ENCODE results near the gene MRPL17. TPM values are rescaled to one million over a fixed set of nuclear protein-coding genes. Genes with fewer than 3 reads are reported as not detected.

Gene MRPL17
- total and polyA plus RNA-seq, 10 of the 15 experiments (the other 5 are each of a cell fraction or from before 2014, with no cell fraction given): 60.3 to 171 (median 94.8) TPM

DNA sequence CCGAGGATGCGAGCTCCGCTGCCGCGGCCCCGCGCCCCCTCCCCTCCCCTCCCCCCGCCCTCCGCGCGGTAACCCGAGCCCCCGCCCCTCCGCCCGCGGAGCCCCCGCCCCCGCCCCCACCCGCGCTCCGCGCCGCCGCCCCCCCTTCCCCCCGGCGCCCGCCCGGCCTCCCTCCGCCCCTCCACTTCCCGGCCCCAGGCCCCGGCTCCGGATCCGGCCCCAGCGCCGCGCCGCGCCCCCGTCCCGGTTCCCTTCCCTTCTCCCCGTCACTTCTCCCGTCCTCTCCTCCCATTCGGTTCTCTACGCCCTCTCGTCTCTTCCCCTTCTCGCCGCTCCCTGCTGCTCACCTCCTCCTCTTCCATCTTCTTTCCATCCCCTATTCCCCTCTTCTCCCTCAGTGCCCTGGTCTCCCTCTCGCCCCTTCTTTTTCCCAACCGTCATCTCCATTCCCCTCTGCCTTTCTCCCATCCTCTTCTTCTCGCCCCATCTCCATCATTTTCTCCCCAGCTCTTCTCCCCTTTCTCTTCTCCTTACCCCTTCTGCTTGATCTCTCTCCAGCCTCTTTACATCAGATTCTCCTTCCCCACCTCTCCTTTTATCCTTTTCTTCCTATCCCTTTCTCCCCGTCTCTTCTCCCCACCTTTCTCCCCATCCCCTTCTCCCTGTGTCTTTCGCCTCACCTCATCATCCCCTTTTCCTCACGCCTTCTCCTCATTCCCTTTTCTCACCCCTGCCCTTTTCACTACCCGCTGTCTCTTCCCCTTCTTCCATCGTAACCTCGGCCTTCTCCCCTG lies 27.2 kb downstream of the MRPL17 start, which contains the start of gene DCHS1:
Gene DCHS1 (minus strand): TSS at position 20 of the 794 bp plus-strand sequence. CDS start 14,196 bp downstream, outside the sequence.
- no TSS peak for BruUV-seq (replicated peaks)
- peaks cover 4% of the 10 kb centered on the region in 2 experiments for H3K27me3 ChIP-seq (replicated peaks in 1 of 2; ENCODE audit: control insufficient read depth in 2 of 2, insufficient read depth in 2 of 2, low read length in 1 of 2)
- H3K9ac ChIP-seq (ENCODE audit: control insufficient read depth, insufficient read depth, low read length): no peak within 1 kb of the TSS
- no peaks in the 10 kb centered on the region for H3K36me3 ChIP-seq (ENCODE audit: control insufficient read depth in 2 of 2, insufficient read depth in 2 of 2, low read length in 1 of 2)
- H3K79me2 ChIP-seq (ENCODE audit: control insufficient read depth, insufficient read depth, low read length): no peaks in the 10 kb centered on the region
- no peak within 1 kb of the TSS for H3K4me3 ChIP-seq
- no peak for DNase-seq (ENCODE audit: low read depth, low spot score)
- H3K27ac ChIP-seq (ENCODE audit: control insufficient read depth, insufficient read depth): no peak within 1 kb of the TSS
- ChIA-PET POLR2A (no interaction called here), CTCF (no interaction called here), RAD21 (ENCODE audit: unreplicated experiment) (interaction anchor here (0.6 kb wide), 1 partner anchor 277 kb away, joined by 3 read pairs; no protein-coding TSS in a partner anchor), SMC1A (ENCODE audit: uncharacterized antibody, unreplicated experiment) (interaction anchor here (0.7 kb wide), 1 partner anchor 45 kb away, joined by 3 read pairs; no protein-coding TSS in a partner anchor)
- 30% methylated on average over 11 of the region's 56 CpGs for WGBS (ENCODE audit: insufficient coverage, insufficient replicate concordance, low lambda C conversion rate, missing lambda C conversion rate)
- no peak for FAIRE-seq
- no peaks in the 10 kb centered on the region for H3K9me3 ChIP-seq (replicated peaks; ENCODE audit: control insufficient read depth, insufficient read depth, low read length)
- TF ChIP-seq SUZ12 (IDR thresholded peaks at IDR 0.05; ENCODE audit: unreplicated experiment): no peak
- no peak for TF ChIP-seq POLR2A (IDR thresholded peaks at IDR 0.05; ENCODE audit: low read depth, low read length)
- no peak for TF ChIP-seq MTA3 (IDR thresholded peaks at IDR 0.05; ENCODE audit: borderline replicate concordance, low read length)
- TF ChIP-seq, protein P1, sequence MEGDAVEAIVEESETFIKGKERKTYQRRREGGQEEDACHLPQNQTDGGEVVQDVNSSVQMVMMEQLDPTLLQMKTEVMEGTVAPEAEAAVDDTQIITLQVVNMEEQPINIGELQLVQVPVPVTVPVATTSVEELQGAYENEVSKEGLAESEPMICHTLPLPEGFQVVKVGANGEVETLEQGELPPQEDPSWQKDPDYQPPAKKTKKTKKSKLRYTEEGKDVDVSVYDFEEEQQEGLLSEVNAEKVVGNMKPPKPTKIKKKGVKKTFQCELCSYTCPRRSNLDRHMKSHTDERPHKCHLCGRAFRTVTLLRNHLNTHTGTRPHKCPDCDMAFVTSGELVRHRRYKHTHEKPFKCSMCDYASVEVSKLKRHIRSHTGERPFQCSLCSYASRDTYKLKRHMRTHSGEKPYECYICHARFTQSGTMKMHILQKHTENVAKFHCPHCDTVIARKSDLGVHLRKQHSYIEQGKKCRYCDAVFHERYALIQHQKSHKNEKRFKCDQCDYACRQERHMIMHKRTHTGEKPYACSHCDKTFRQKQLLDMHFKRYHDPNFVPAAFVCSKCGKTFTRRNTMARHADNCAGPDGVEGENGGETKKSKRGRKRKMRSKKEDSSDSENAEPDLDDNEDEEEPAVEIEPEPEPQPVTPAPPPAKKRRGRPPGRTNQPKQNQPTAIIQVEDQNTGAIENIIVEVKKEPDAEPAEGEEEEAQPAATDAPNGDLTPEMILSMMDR (IDR thresholded peaks at IDR 0.05 in 2 of 3, conservative IDR thresholded peaks at IDR 0.05 in 1 of 3; ENCODE audit: control insufficient read depth in 2 of 3, extremely low read depth in 1 of 3, insufficient read depth in 1 of 3, low read depth in 3 of 3, low read length in 3 of 3): no peak
- no peak for TF ChIP-seq RAD51 (IDR thresholded peaks at IDR 0.05)
- TF ChIP-seq, protein P2, sequence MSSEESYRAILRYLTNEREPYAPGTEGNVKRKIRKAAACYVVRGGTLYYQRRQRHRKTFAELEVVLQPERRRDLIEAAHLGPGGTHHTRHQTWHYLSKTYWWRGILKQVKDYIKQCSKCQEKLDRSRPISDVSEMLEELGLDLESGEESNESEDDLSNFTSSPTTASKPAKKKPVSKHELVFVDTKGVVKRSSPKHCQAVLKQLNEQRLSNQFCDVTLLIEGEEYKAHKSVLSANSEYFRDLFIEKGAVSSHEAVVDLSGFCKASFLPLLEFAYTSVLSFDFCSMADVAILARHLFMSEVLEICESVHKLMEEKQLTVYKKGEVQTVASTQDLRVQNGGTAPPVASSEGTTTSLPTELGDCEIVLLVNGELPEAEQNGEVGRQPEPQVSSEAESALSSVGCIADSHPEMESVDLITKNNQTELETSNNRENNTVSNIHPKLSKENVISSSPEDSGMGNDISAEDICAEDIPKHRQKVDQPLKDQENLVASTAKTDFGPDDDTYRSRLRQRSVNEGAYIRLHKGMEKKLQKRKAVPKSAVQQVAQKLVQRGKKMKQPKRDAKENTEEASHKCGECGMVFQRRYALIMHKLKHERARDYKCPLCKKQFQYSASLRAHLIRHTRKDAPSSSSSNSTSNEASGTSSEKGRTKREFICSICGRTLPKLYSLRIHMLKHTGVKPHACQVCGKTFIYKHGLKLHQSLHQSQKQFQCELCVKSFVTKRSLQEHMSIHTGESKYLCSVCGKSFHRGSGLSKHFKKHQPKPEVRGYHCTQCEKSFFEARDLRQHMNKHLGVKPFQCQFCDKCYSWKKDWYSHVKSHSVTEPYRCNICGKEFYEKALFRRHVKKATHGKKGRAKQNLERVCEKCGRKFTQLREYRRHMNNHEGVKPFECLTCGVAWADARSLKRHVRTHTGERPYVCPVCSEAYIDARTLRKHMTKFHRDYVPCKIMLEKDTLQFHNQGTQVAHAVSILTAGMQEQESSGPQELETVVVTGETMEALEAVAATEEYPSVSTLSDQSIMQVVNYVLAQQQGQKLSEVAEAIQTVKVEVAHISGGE (CRISPR knock-in tag; IDR thresholded peaks at IDR 0.05): no peak
- TF ChIP-seq ZSCAN29 (IDR thresholded peaks at IDR 0.05): no peak
- no peak for TF ChIP-seq HCFC1 (IDR thresholded peaks at IDR 0.05; ENCODE audit: low read length)
- ATAC-seq: no peak
- in situ Hi-C loops (cut with MboI): no loop called here
- H2AFZ ChIP-seq (ENCODE audit: control insufficient read depth, low read depth, low read length): no peak within 1 kb of the TSS
- H3K4me1 ChIP-seq (ENCODE audit: control insufficient read depth, insufficient read depth, low read length): no peaks in the 10 kb centered on the region
- peak within 1 kb of the TSS; percentile 21; the same call in 1 of the 2 replicates for H3K4me2 ChIP-seq (ENCODE audit: control insufficient read depth, insufficient read depth)
- H4K20me1 ChIP-seq (ENCODE audit: control insufficient read depth, insufficient read depth): no peaks in the 10 kb centered on the region
- intact Hi-C loops (cut with micrococcal nuclease; ENCODE audit: unreplicated experiment): no loop called here

Data from GM12878 (cell line).